Chondrocyte (in vitro differentiated cells): ENCODE results near the gene SETD2. TPM values are rescaled to one million over a fixed set of nuclear protein-coding genes. Genes with fewer than 3 reads are reported as not detected.

ENCODE experiments used
- DNase-seq: peaks from one replicate; pipeline ENCODE4 v3.0.0; 2021; ENCODE audit warnings: mixed read lengths, low spot score
- H3K27ac Mint-ChIP-seq: one replicate; pipeline ENCODE4 v1.8.0; 2021; ENCODE audit warnings: mild to moderate bottlenecking, moderate library complexity, mixed read lengths; ENCODE audit not compliant: unreplicated experiment
- H3K27me3 Mint-ChIP-seq: 2 replicates; pipeline ENCODE4 v1.8.0; 2021; ENCODE audit warnings: low read depth, mixed read lengths
- H3K36me3 Mint-ChIP-seq: 2 replicates; pipeline ENCODE4 v1.8.0; 2021; ENCODE audit warnings: low read depth, mixed read lengths
- H3K4me1 Mint-ChIP-seq: 2 replicates; pipeline ENCODE4 v1.8.0; 2021; ENCODE audit warnings: low read depth, mild to moderate bottlenecking, mixed read lengths
- H3K4me3 Mint-ChIP-seq: one replicate; pipeline ENCODE4 v1.8.0; 2021; ENCODE audit warnings: mild to moderate bottlenecking, moderate library complexity, mixed read lengths; ENCODE audit not compliant: unreplicated experiment
- H3K9me3 Mint-ChIP-seq: 2 replicates; pipeline ENCODE4 v1.8.0; 2021; ENCODE audit warnings: low read depth, mixed read lengths
- CTCF ChIP-seq: fragments of 200-600 bp; sonication (generic); IDR thresholded peaks from 2 replicates; pipeline ENCODE4 v1.5.0; 2021; ENCODE audit warnings: antibody characterized with exemption, mild to moderate bottlenecking, moderate library complexity
- total RNA-seq: library from RNA; stranded (reverse); gene quantifications from 3 replicates; pipeline ENCODE4 v1.2.1, GENCODE V29; 2021

The SETD2 gene
- total RNA-seq, 1 donor from 2014 or later: 37.3 TPM

GRCh38 chr3:47012342-47013230 lies 151.3 kb downstream of the SETD2 start:
- TF ChIP-seq CTCF: no peak
- DNase-seq: no peak
- H3K4me3 Mint-ChIP-seq: no peak overlapping the region
- H3K36me3 Mint-ChIP-seq: peaks cover 13% of the 10 kb centered on the region
- H3K27me3 Mint-ChIP-seq: no peaks in the 10 kb centered on the region
- H3K9me3 Mint-ChIP-seq: no peaks in the 10 kb centered on the region
- H3K4me1 Mint-ChIP-seq: peaks cover 22% of the 10 kb centered on the region
- H3K27ac Mint-ChIP-seq: no peak overlapping the region

- no peaks in the 10 kb centered on the region for H3K9me3 Mint-ChIP-seq
- TF ChIP-seq CTCF: no peak
- DNase-seq: no peak
- no peaks in the 10 kb centered on the region for H3K27me3 Mint-ChIP-seq
- H3K36me3 Mint-ChIP-seq: peaks cover 8% of the 10 kb centered on the region
- no peak overlapping the region for H3K4me3 Mint-ChIP-seq
- peak overlapping the region; percentile 15 for H3K27ac Mint-ChIP-seq
- H3K4me1 Mint-ChIP-seq: peaks cover 12% of the 10 kb centered on the region
Observed at GRCh38 chr3:47011371-47011770, 152.5 kb downstream of the SETD2 start.

DNA sequence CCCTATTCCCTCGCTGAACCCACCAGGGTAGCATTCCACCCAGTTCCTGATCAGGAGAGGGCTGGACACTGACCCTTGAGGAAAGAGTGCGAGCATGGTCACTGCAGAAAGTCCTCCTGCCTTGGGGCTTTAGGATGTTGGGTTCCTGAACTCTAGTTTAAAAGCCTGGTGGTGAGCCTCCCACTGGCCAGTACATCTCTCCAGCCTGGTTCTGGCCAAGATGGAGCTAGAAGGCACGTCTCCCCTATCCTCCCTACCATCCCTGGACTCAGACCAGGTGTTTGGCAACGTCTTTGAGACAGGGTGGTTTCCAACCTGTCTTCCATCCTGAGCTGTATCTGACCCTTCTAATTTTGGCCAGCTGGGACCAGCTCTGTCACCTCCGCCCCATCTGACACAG lies 153.0 kb downstream of the SETD2 start:
- H3K27ac Mint-ChIP-seq: no peak overlapping the region

DNA sequence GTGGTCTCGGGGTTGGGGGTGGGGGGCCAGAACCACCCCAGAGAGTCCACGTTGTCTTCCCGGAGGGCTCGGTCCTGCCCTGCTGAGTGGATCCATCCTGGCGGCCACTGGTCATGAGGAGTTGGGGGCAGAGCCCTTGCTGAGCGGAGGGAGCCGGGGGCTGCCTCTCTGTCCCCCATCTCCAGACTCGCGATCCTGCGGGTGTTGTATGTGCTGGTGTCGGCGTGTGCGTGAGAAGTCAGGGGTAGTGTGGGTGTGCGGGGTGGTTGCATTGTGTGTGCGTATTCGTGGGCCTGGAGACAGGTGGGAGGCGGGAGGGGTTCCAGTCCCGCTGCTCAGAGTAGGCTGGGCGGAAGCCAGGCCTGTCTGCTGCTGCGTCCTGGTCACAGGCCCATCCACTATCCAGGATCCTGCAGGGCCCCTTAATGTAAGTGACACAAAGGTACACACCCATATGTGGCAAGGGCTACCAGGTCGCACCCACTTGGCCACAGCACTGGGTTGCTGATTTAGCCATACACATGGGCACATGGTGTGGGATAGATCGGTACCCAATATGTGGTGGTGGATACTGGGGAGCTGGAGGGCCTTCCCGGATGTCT lies 153.7 kb downstream of the SETD2 start:
- Mint-ChIP-seq H3K4me3 (peak overlapping the region; percentile 74), H3K4me1 (peaks cover 12% of the 10 kb centered on the region), H3K27me3 (no peaks in the 10 kb centered on the region), H3K27ac (peak overlapping the region; percentile 92), H3K9me3 (no peaks in the 10 kb centered on the region), H3K36me3 (peaks cover 5% of the 10 kb centered on the region)
- peak; percentile 82 for DNase-seq
- no peak for TF ChIP-seq CTCF

More for the DNA sequence above, 153.0 kb downstream of the SETD2 start:
- peaks cover 12% of the 10 kb centered on the region for H3K4me1 Mint-ChIP-seq
- no peaks in the 10 kb centered on the region for H3K9me3 Mint-ChIP-seq
- no peak for DNase-seq
- peak overlapping the region; percentile 28 for H3K4me3 Mint-ChIP-seq
- H3K27me3 Mint-ChIP-seq: no peaks in the 10 kb centered on the region
- H3K36me3 Mint-ChIP-seq: peaks cover 6% of the 10 kb centered on the region
- no peak for TF ChIP-seq CTCF

GRCh38 chr3:47009225-47010110 lies 154.4 kb downstream of the SETD2 start:
- H3K27ac Mint-ChIP-seq: peak overlapping the region; percentile 92
- peak; percentile 50 for TF ChIP-seq CTCF

More at GRCh38 chr3:47009225-47010110, 154.4 kb downstream of the SETD2 start:
- Mint-ChIP-seq H3K4me1 (peaks cover 12% of the 10 kb centered on the region), H3K36me3 (peaks cover 4% of the 10 kb centered on the region), H3K4me3 (peak overlapping the region; percentile 74), H3K9me3 (no peaks in the 10 kb centered on the region), H3K27me3 (no peaks in the 10 kb centered on the region)
- DNase-seq: peak; percentile 95
